ENCODE data around the gene RACK1.

DNA sequence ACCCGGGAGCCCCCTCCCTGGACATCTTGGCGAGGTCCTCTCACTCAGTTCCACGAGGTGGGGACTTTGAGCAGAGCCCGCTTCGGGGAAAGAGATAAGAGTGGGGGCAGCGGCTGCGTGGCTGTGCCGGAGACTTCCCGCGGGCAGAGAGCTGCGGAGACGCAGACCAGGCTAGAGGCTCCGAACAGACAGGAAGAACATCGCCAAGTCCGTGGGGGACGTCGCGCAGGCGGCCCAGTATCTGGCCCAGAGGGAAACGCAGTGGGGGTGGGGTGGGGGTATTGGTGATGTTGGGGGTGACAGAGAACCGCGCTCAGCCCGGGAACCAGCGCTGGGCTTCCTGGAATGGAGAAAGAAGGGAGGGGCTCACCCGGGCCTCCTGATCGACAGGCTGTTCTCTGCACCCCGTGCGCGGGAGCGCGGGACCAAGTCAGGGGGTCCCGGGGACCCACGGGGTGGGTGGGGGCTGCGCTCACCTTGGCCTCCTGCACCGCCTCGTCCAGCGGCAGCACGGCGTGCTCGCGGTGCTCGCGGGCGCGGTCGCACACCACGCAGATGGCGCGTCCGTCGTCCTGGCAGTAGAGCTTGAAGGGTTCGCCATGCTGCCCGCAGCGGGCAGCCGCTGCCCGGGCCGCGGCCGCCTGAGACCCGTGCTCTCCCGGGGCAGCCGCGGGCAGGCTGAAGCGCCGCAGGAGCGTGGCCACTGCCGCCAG is 39.4 kb downstream of the RACK1 start:
- TF ChIP-seq, protein P1, sequence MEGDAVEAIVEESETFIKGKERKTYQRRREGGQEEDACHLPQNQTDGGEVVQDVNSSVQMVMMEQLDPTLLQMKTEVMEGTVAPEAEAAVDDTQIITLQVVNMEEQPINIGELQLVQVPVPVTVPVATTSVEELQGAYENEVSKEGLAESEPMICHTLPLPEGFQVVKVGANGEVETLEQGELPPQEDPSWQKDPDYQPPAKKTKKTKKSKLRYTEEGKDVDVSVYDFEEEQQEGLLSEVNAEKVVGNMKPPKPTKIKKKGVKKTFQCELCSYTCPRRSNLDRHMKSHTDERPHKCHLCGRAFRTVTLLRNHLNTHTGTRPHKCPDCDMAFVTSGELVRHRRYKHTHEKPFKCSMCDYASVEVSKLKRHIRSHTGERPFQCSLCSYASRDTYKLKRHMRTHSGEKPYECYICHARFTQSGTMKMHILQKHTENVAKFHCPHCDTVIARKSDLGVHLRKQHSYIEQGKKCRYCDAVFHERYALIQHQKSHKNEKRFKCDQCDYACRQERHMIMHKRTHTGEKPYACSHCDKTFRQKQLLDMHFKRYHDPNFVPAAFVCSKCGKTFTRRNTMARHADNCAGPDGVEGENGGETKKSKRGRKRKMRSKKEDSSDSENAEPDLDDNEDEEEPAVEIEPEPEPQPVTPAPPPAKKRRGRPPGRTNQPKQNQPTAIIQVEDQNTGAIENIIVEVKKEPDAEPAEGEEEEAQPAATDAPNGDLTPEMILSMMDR (IDR thresholded peaks at IDR 0.05; ENCODE audit: control extremely low read depth in 1 of 3, insufficient read depth in 1 of 3, low read depth in 1 of 3, low read length in 3 of 3), result no peak
- TF ChIP-seq, protein P2, sequence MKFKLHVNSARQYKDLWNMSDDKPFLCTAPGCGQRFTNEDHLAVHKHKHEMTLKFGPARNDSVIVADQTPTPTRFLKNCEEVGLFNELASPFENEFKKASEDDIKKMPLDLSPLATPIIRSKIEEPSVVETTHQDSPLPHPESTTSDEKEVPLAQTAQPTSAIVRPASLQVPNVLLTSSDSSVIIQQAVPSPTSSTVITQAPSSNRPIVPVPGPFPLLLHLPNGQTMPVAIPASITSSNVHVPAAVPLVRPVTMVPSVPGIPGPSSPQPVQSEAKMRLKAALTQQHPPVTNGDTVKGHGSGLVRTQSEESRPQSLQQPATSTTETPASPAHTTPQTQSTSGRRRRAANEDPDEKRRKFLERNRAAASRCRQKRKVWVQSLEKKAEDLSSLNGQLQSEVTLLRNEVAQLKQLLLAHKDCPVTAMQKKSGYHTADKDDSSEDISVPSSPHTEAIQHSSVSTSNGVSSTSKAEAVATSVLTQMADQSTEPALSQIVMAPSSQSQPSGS (IDR thresholded peaks at IDR 0.05; ENCODE audit: low read length), result no peak
- TF ChIP-seq POLR2AphosphoS5 (IDR thresholded peaks at IDR 0.05; ENCODE audit: low read depth, low read length), result no peak
- no peak for TF ChIP-seq CREB1 (IDR thresholded peaks at IDR 0.05)
- no peak for TF ChIP-seq POLR2A (IDR thresholded peaks at IDR 0.05; ENCODE audit: control extremely low read depth in 1 of 2, low read depth in 2 of 2, low read length in 2 of 2)
- TF ChIP-seq ZNF274 (IDR thresholded peaks at IDR 0.05; ENCODE audit: borderline replicate concordance, extremely low read depth, low read length), result no peak
